ELF-1 (cell line): ENCODE measurements around the gene PIGU.
A peak's percentile ranks its signal among the peaks of the same experiment; 100 is the strongest.
"Not testable (repeated sequence)": the region's sequence is repeated elsewhere in the genome, so short reads cannot be mapped to it uniquely, and the experiment has no call there.

ENCODE experiments used
- DNase-seq: peaks from one replicate; pipeline ENCODE4 v3.0.0-alpha.2; 2016; ENCODE audit warnings: low read depth, low spot score

PIGU gene

DNA sequence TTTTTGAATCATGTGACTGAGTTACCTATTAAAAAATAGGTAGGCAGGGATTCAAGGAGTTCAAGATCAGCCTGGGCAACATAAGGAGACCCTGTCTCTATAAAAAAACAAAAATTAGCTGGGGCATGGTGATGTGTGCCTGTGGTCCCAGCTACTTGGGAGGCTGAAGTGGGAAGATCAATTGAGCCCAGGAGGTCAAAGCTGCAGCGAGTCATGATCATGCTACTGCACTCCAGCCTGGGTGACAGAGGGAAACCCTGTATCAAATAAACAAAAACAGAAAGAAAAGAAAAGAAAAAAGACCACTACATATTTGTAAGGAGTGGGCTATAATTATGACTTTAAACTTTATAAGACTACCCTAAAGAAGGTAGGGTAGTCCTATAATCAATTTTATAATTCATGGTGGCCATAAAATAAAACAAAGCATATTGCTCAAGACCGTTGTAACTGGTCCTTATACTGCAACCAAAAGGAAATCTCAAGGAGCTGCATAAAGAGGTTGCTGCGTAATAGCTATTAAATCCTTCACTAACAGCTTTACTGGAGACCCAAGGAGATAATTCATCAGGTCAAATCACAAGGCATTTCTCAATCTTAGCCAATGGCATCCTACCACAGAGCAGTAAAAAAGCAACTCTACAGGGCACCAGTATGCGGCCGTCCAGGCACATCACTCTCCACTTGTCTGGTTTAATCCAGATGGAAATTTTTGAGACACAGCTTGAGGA lies 13.5 kb downstream of the PIGU start:
- no peak for DNase-seq

DNA sequence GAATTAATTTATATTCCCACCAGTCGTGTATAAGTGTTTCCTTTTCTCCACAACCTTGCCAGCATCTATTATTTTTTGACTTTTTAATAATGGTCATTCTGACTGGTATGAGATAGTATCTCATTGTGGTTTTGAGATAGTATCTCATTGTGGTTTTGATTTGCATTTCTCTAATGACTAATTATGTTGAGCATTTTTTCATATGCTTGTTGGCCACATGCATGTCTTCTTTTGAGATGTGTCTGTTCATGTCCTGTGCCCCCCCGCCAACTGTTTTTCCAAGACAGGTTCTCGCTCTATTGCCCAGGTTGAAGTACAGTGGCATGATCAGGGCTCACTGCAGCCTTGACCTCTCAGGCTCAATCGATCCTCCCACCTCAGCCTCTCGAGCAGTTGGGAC lies 15.1 kb downstream of the PIGU start:
- not testable (repeated sequence) for DNase-seq

DNA sequence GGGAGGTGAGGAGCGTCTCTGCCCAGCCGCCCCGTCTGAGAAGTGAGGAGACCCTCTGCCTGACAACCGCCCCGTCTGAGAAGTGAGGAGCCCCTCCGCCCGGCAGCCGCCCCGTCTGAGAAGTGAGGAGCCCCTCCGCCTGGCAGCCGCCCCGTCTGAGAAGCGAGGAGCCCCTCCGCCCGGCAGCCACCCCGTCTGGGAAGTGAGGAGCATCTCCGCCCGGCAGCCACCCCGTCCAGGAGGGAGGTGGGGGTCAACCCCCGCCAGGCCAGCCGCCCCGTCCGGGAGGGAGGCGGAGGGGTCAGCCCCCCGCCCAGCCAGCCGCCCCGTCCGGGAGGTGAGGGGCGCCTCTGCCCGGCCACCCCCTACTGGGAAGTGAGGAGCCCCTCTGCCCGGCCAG lies 18.2 kb downstream of the PIGU start:
- not testable (repeated sequence) for DNase-seq

- no peak for DNase-seq
Observed at GRCh38 chr20:34654207-34654744, 22.6 kb downstream of the PIGU start.

GRCh38 chr20:34651200-34651599 lies 25.7 kb downstream of the PIGU start:
- no peak for DNase-seq

GRCh38 chr20:34647737-34648136 lies 29.2 kb downstream of the PIGU start:
- DNase-seq, result no peak

DNA sequence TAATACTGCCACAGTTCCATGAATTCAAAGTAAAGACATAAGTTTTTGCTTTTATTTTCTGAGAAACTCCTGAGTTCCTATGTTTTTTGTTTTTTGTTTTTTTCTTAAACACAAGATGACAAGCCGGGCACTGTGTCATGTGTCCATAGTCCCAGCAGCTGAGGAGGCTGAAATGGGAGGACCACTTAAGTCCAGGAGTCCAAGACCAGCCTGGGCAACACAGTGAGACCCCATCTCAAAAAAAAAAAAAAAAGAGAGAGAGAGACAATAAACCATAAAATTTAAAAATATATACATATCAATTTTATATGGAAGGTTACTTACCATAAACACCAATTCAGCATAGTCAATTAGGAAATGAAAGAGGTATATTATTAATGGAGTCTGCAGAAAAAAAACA lies 31.9 kb downstream of the PIGU start:
- DNase-seq, result no peak

- DNase-seq, result no peak
Observed at GRCh38 chr20:34644345-34644744, 32.5 kb downstream of the PIGU start.

- no peak for DNase-seq
Observed at GRCh38 chr20:34643928-34644327, 33.0 kb downstream of the PIGU start.

- DNase-seq, result no peak
Observed at GRCh38 chr20:34642009-34642408, 34.9 kb downstream of the PIGU start.

GRCh38 chr20:34639755-34640222 lies 37.1 kb downstream of the PIGU start:
- no peak for DNase-seq

GRCh38 chr20:34638532-34638931 lies 38.4 kb downstream of the PIGU start:
- DNase-seq, result no peak

DNA sequence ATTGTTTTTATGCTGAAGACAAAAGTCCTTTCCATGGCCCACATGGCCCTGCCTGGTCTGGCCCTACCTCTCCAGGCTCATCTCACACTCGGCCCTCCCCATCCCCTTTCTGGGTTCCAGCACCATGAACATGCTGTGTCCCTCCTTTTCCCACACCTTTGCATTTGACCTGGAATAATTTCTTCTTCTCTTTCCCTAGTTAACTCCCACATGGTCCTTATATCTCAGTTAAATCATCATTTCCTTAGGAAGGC lies 38.9 kb downstream of the PIGU start:
- DNase-seq, result no peak

GRCh38 chr20:34637245-34638038 lies 39.5 kb downstream of the PIGU start:
- DNase-seq, result no peak

GRCh38 chr20:34636648-34637047 lies 40.2 kb downstream of the PIGU start:
- DNase-seq, result no peak

DNA sequence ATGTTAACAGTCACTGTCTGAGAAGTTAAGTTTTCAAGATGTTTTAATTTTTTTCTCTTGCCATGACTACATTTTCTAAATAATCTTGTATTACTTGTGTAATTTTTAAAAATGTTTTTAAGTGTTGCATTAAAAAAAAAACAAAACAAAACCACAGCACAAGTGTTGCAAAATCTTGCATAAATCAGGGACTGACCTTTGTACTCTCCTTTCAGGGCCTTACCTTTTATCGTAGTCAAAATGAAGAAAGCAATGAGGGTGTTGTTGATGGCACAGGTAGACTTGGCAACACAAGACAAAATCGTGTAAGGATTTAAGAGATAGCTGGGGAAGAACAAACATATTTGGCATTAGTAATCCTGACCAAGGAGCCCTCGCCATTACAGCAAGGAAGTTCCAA lies 42.5 kb downstream of the PIGU start:
- no peak for DNase-seq

- no peak for DNase-seq
Observed at GRCh38 chr20:34632870-34633452, 43.9 kb downstream of the PIGU start.

DNA sequence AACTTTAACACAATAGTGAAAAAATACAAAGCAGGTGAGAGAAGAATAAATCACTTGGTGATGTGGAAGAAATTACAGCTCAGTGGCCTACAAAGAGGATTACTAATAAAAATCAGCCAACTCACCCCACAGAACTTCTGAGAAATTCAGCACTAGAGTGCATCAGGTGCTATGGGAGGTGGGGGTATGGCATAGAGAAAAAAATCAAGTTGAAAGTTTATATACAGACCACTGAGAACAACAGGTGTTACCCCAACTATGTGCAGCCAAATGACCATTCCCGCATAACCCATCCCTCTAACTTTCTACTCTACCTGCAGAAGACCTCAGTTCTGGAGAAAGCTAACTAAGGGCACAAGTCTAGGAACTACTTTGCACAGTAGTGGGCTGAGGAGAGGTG lies 47.0 kb downstream of the PIGU start:
- no peak for DNase-seq

- no peak for DNase-seq
Observed at GRCh38 chr20:34629342-34629741, 47.5 kb downstream of the PIGU start.

DNA sequence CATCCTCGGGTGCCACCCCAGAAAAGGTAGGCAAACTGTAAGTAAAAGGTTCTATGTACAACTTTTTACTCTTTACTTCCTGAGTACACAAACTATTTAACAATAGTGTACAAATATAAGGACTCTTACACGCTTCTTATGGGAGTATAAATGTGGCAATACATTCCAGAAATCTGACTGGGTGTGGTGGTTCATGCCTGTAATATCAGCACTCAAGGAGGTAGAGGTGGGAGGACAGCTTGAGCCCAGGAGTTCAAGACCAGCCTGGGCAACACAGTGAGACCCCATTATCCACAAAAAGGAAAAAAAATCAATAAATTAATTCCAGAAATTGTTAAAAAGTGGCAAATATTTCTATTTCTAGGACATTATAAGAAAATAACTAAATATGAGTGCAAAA lies 48.9 kb downstream of the PIGU start:
- no peak for DNase-seq

DNA sequence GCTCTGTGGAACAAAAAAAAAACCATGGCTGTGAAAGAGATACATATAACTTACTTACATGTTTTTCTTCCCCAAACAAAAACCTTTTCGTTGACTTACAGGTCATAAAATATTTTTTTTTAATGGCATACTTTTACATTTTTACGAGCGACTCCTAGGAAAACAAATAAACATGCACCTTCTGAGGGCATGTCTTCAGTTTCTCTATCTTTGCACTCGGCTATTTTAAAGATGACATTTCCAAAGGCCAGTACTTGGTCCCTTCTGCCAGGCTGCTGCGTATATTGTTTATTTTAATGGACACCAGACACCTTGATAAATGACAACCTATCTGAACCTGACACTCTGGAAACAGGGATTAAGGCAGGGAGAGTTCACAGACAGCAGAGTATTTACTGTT lies 49.4 kb downstream of the PIGU start:
- DNase-seq, result no peak

DNA sequence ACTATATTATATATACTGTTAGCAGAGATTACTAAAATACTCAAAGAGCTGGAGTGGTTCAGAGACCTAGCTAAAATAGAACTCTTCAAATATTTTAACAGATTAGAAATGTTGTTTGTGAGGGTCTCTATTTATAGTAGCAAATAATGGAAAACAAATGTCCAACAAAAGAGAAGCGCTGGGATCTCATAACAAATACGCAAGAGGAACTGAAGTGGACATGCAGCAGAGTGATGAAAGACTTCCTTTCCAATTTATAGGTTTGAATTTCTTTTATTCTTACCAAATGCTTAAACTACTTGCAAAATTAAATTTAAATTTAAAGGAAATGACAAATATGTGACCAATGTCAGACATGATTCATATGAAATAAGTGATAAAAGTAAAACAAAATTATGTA lies 49.9 kb downstream of the PIGU start:
- no peak for DNase-seq

DNA sequence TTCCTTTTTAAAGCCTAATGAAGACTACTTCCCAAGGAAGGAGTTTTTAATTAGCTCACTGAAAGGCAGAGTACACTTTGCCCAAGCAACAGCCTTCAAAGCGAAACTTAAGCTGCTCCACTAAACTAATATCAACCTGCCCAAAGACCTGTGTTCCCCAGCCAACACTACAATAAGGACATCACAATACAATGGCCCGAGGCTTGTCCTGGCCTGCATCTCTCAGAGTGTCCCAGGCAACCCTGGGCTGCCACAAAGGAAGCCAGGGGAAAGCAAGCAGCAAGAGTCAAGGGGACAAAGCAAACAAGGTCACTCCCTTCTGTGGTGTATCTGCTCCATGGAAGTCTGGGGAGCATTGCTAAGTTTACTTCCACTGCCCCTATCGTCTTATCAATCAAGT lies 52.3 kb downstream of the PIGU start:
- DNase-seq, result peak; percentile 46
